ENCODE measurements around the gene TIFAB. TPM values are rescaled to one million over a fixed set of nuclear protein-coding genes. Genes with fewer than 3 reads are reported as not detected.
A peak's percentile ranks its signal among the peaks of the same experiment; 100 is the strongest.

Gene TIFAB
- total RNA-seq, 1 experiment from 2014 or later, result not detected

GRCh38 chr5:135435467-135436330, 16.5 kb downstream of the TIFAB start:
- DNase-seq (ENCODE audit: low read depth, low spot score) (no peak), ATAC-seq (no peak)
- Histone ChIP-seq H3K9me3 (ENCODE audit: control insufficient read depth, insufficient read depth, low read depth, low read length) (no peaks in the 10 kb centered on the region), H3K27me3 (ENCODE audit: control insufficient read depth, insufficient read depth, low read length) (no peaks in the 10 kb centered on the region), H3K27ac (ENCODE audit: low read length) (no peak overlapping the region), H3K4me3 (ENCODE audit: low read depth in 2 of 2, low read length in 2 of 2) (no peak overlapping the region), H3K4me1 (ENCODE audit: control insufficient read depth, insufficient read depth, low read length) (peaks cover 5% of the 10 kb centered on the region; the same call in 1 of the 2 replicates), H3K36me3 (ENCODE audit: control insufficient read depth, insufficient read depth, low read length) (no peaks in the 10 kb centered on the region)
- TF ChIP-seq, protein P1, sequence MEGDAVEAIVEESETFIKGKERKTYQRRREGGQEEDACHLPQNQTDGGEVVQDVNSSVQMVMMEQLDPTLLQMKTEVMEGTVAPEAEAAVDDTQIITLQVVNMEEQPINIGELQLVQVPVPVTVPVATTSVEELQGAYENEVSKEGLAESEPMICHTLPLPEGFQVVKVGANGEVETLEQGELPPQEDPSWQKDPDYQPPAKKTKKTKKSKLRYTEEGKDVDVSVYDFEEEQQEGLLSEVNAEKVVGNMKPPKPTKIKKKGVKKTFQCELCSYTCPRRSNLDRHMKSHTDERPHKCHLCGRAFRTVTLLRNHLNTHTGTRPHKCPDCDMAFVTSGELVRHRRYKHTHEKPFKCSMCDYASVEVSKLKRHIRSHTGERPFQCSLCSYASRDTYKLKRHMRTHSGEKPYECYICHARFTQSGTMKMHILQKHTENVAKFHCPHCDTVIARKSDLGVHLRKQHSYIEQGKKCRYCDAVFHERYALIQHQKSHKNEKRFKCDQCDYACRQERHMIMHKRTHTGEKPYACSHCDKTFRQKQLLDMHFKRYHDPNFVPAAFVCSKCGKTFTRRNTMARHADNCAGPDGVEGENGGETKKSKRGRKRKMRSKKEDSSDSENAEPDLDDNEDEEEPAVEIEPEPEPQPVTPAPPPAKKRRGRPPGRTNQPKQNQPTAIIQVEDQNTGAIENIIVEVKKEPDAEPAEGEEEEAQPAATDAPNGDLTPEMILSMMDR (IDR thresholded peaks at IDR 0.05), result no peak
- TF ChIP-seq POLR2AphosphoS5 (IDR thresholded peaks at IDR 0.05; ENCODE audit: low read depth, low read length) (no peak), SIN3A (IDR thresholded peaks at IDR 0.05; ENCODE audit: borderline replicate concordance, insufficient read depth, low read depth, low read length) (no peak), TCF7L2 (IDR thresholded peaks at IDR 0.05; ENCODE audit: low read depth, low read length) (no peak)
- TF ChIP-seq, protein P2, sequence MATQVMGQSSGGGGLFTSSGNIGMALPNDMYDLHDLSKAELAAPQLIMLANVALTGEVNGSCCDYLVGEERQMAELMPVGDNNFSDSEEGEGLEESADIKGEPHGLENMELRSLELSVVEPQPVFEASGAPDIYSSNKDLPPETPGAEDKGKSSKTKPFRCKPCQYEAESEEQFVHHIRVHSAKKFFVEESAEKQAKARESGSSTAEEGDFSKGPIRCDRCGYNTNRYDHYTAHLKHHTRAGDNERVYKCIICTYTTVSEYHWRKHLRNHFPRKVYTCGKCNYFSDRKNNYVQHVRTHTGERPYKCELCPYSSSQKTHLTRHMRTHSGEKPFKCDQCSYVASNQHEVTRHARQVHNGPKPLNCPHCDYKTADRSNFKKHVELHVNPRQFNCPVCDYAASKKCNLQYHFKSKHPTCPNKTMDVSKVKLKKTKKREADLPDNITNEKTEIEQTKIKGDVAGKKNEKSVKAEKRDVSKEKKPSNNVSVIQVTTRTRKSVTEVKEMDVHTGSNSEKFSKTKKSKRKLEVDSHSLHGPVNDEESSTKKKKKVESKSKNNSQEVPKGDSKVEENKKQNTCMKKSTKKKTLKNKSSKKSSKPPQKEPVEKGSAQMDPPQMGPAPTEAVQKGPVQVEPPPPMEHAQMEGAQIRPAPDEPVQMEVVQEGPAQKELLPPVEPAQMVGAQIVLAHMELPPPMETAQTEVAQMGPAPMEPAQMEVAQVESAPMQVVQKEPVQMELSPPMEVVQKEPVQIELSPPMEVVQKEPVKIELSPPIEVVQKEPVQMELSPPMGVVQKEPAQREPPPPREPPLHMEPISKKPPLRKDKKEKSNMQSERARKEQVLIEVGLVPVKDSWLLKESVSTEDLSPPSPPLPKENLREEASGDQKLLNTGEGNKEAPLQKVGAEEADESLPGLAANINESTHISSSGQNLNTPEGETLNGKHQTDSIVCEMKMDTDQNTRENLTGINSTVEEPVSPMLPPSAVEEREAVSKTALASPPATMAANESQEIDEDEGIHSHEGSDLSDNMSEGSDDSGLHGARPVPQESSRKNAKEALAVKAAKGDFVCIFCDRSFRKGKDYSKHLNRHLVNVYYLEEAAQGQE (IDR thresholded peaks at IDR 0.05; ENCODE audit: insufficient read depth in 1 of 2, low read depth in 2 of 2, low read length in 1 of 2), result no peak
- POLR2A ChIA-PET, result no interaction called here
- BruUV-seq (replicated peaks), result no TSS peak
- intact Hi-C loops (cut with micrococcal nuclease; ENCODE audit: unreplicated experiment), result no loop called here
- in situ Hi-C loops (cut with HindIII; ENCODE audit: low pct_unique_long_range_greater_than_20kb, low sequenced_read_pairs), result no loop called here
- CTCF ChIA-PET, result no interaction called here

- Histone ChIP-seq H3K4me3 (ENCODE audit: low read depth in 2 of 2, low read length in 2 of 2) (no peak overlapping the region), H3K36me3 (ENCODE audit: control insufficient read depth, insufficient read depth, low read length) (no peaks in the 10 kb centered on the region), H3K27me3 (ENCODE audit: control insufficient read depth, insufficient read depth, low read length) (no peaks in the 10 kb centered on the region), H3K4me1 (ENCODE audit: control insufficient read depth, insufficient read depth, low read length) (peaks cover 5% of the 10 kb centered on the region; the same call in 1 of the 2 replicates), H3K27ac (ENCODE audit: low read length) (no peak overlapping the region), H3K9me3 (ENCODE audit: control insufficient read depth, insufficient read depth, low read depth, low read length) (no peaks in the 10 kb centered on the region)
- intact Hi-C loops (cut with micrococcal nuclease; ENCODE audit: unreplicated experiment) (no loop called here), in situ Hi-C loops (cut with HindIII; ENCODE audit: low pct_unique_long_range_greater_than_20kb, low sequenced_read_pairs) (no loop called here)
- TF ChIP-seq POLR2AphosphoS5 (IDR thresholded peaks at IDR 0.05; ENCODE audit: low read depth, low read length), result no peak
- TF ChIP-seq TCF7L2 (IDR thresholded peaks at IDR 0.05; ENCODE audit: low read depth, low read length), result 0 out of 2 replicates have a peak, but pooled peaks have one; percentile 22
- DNase-seq (ENCODE audit: low read depth, low spot score), result no peak
- no peak for ATAC-seq
- POLR2A ChIA-PET, result no interaction called here
- CTCF ChIA-PET, result no interaction called here
- BruUV-seq (replicated peaks), result no TSS peak
Observed at GRCh38 chr5:135434591-135435466, 17.3 kb downstream of the TIFAB start.
